Natural killer cell (primary cell): ENCODE data around the gene GABRB1. TPM values are rescaled to one million over a fixed set of nuclear protein-coding genes. Genes with fewer than 3 reads are reported as not detected.
"Not testable (repeated sequence)": the region's sequence is repeated elsewhere in the genome, so short reads cannot be mapped to it uniquely, and the experiment has no call there.

Experiments
- ATAC-seq, 3 donors: fragments of 150-1000 bp in 2 of 3; fragments of 200-7000 bp in 1 of 3; cut with Tn5 transposase; 1 replicate in 1 of 3; 2 replicates in 2 of 3; pipeline ENCODE4 v1.10.0; 2021; ENCODE audit warnings: mild to moderate bottlenecking in 2 of 3, moderate library complexity in 2 of 3
- DNase-seq, 2 donors: peaks; one replicate each; pipeline versions ENCODE4 v3.0.0 to v3.0.0-alpha.2; 2013 to 2021; ENCODE audit warnings: mixed read lengths in 1 of 2
- H3K27ac ChIP-seq: one replicate; pipeline ENCODE4 v1.5.1; 2013; ENCODE audit warnings: mild to moderate bottlenecking, low read length
- H3K27me3 ChIP-seq: one replicate; pipeline ENCODE4 v1.6.1; 2013; ENCODE audit warnings: low read length; ENCODE audit not compliant: control insufficient read depth, insufficient read depth
- H3K36me3 ChIP-seq: one replicate; pipeline ENCODE4 v1.6.1; 2013; ENCODE audit warnings: low read length; ENCODE audit not compliant: control insufficient read depth, insufficient read depth
- H3K4me1 ChIP-seq: one replicate; pipeline ENCODE4 v1.6.1; 2013; ENCODE audit warnings: low read length; ENCODE audit not compliant: control insufficient read depth, insufficient read depth
- H3K4me3 ChIP-seq: one replicate; pipeline ENCODE4 v1.5.1; 2013; ENCODE audit warnings: low read length
- H3K9me3 ChIP-seq: one replicate; pipeline ENCODE4 v1.6.1; 2013; ENCODE audit warnings: low read length; ENCODE audit not compliant: control insufficient read depth, insufficient read depth
- H3K27ac Mint-ChIP-seq, 2 donors: one replicate each; pipeline ENCODE4 v1.8.0; 2022; ENCODE audit warnings: mild to moderate bottlenecking in 2 of 2, mixed read lengths in 2 of 2, moderate library complexity in 1 of 2
- H3K27me3 Mint-ChIP-seq, 2 donors: one replicate each; pipeline ENCODE4 v1.8.0; 2022; ENCODE audit warnings: low read depth in 2 of 2, mixed read lengths in 2 of 2
- H3K36me3 Mint-ChIP-seq: one replicate; pipeline ENCODE4 v1.8.0; 2022; ENCODE audit warnings: mixed read lengths
- H3K4me1 Mint-ChIP-seq, 2 donors: one replicate each; pipeline ENCODE4 v1.8.0; 2022; ENCODE audit warnings: mixed read lengths in 2 of 2
- H3K4me3 Mint-ChIP-seq: one replicate; pipeline ENCODE4 v1.8.0; 2022; ENCODE audit warnings: mild to moderate bottlenecking, moderate library complexity, mixed read lengths
- H3K9me3 Mint-ChIP-seq, 2 donors: one replicate each; pipeline ENCODE4 v1.8.0; 2022; ENCODE audit warnings: mixed read lengths in 2 of 2
- CTCF ChIP-seq: fragments of 200-600 bp; IDR thresholded peaks from one replicate; pipeline ENCODE4 v1.8.0; 2022; ENCODE audit warnings: antibody characterized with exemption
- WGBS: methylation state at CpG from one replicate; pipeline ENCODE4 v1.1.7; 2013; ENCODE audit warnings: missing lambda C conversion rate; ENCODE audit not compliant: insufficient coverage; 5-methylcytosine and 5-hydroxymethylcytosine counted together
- intact Hi-C: fragments of 100-400 bp; cut with micrococcal nuclease; formaldehyde crosslinking; loops from one replicate; pipeline ENCODE4 v1.14.2; 2022
- total RNA-seq, 4 donors: library from RNA; stranded (reverse); fragments of 120-200 nt in 1 of 4; gene quantifications; one replicate each; pipeline versions ENCODE4 v1.2.3 to v1.2.4, GENCODE V29; 2013 to 2022

The GABRB1 gene
- total RNA-seq, 3 donors from 2014 or later (not counting 1 experiment from before 2014, with no cell fraction given), result not detected

- ATAC-seq (no peak), DNase-seq (no peak)
- peaks cover 9 to 11% of the 10 kb centered on the region in 2 donors for H3K27me3 Mint-ChIP-seq
- H3K27ac ChIP-seq, result no peak overlapping the region
- 93% methylated on average over 2 of the region's 3 CpGs for WGBS
- H3K4me1 ChIP-seq, result no peaks in the 10 kb centered on the region
- H3K27me3 ChIP-seq, result no peaks in the 10 kb centered on the region
- no peaks in the 10 kb centered on the region for H3K9me3 ChIP-seq
- H3K4me1 Mint-ChIP-seq, result no peaks in the 10 kb centered on the region
- H3K27ac Mint-ChIP-seq, result no peak overlapping the region
- TF ChIP-seq CTCF, result no peak
- H3K9me3 Mint-ChIP-seq, result no peaks in the 10 kb centered on the region
- no peak overlapping the region for H3K4me3 ChIP-seq
- intact Hi-C loops, result no loop called here
- H3K36me3 ChIP-seq, result no peaks in the 10 kb centered on the region
- no peak overlapping the region for H3K4me3 Mint-ChIP-seq
- H3K36me3 Mint-ChIP-seq, result no peaks in the 10 kb centered on the region
These were observed 342.3 kb downstream of the GABRB1 start for GRCh38 chr4:47373709-47374108.

GRCh38 chr4:47374477-47374876, 343.1 kb downstream of the GABRB1 start:
- DNase-seq (no peak), ATAC-seq (no peak)
- no peak for TF ChIP-seq CTCF
- Mint-ChIP-seq H3K36me3 (no peaks in the 10 kb centered on the region), H3K4me1 (no peaks in the 10 kb centered on the region), H3K27me3 (peaks cover 9 to 11% of the 10 kb centered on the region in 2 donors), H3K4me3 (no peak overlapping the region), H3K27ac (no peak overlapping the region), H3K9me3 (no peaks in the 10 kb centered on the region)
- no peak overlapping the region for H3K27ac ChIP-seq
- H3K36me3 ChIP-seq, result no peaks in the 10 kb centered on the region
- no peaks in the 10 kb centered on the region for H3K9me3 ChIP-seq
- H3K4me1 ChIP-seq, result no peaks in the 10 kb centered on the region
- no peaks in the 10 kb centered on the region for H3K27me3 ChIP-seq
- intact Hi-C loops, result no loop called here
- 100% methylated on average over 1 of the region's 1 CpG for WGBS
- H3K4me3 ChIP-seq, result no peak overlapping the region

GRCh38 chr4:47378021-47378530, 346.7 kb downstream of the GABRB1 start:
- intact Hi-C loops, result not testable (repeated sequence)
- WGBS, result 96% methylated on average over 37 of the region's 37 CpGs

DNA sequence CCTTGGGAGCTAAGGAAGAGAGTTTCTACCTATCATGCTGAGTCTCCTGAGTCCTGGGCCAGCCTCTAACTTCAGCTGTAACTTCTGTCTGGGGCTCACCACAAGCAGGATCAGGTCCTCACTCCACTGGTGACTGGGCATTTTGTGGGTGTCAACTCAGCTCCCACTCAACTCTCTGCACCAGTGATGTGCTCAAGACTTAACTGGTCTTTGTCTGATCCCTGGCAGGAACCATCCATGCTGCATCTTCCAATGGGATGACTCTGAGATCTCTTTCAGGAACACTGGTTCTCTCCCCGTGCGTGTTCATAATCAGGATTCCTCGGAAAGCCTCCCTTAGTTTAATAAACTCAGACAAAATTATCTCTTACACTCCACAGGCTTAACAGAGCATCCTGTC, 349.8 kb downstream of the GABRB1 start:
- intact Hi-C loops, result no loop called here
- no peaks in the 10 kb centered on the region for H3K4me1 Mint-ChIP-seq
- H3K9me3 Mint-ChIP-seq, result no peaks in the 10 kb centered on the region
- H3K27ac ChIP-seq, result no peak overlapping the region
- no peak overlapping the region for H3K4me3 Mint-ChIP-seq
- no peak for ATAC-seq
- DNase-seq, result no peak
- H3K4me3 ChIP-seq, result no peak overlapping the region
- no peaks in the 10 kb centered on the region for H3K27me3 ChIP-seq
- 95% methylated on average over 3 of the region's 3 CpGs for WGBS
- H3K36me3 Mint-ChIP-seq, result no peaks in the 10 kb centered on the region
- no peak overlapping the region for H3K27ac Mint-ChIP-seq
- no peaks in the 10 kb centered on the region for H3K4me1 ChIP-seq
- no peaks in the 10 kb centered on the region for H3K36me3 ChIP-seq
- no peak for TF ChIP-seq CTCF
- H3K27me3 Mint-ChIP-seq, result peaks cover 5 to 8% of the 10 kb centered on the region in 2 donors
- no peaks in the 10 kb centered on the region for H3K9me3 ChIP-seq

More at GRCh38 chr4:47378021-47378530, 346.7 kb downstream of the GABRB1 start:
- not testable (repeated sequence) for H3K27ac ChIP-seq, H3K4me3 ChIP-seq, H3K9me3 Mint-ChIP-seq, H3K4me3 Mint-ChIP-seq, H3K27me3 ChIP-seq, H3K4me1 ChIP-seq, H3K4me1 Mint-ChIP-seq, ATAC-seq, H3K36me3 ChIP-seq, H3K9me3 ChIP-seq, H3K27ac Mint-ChIP-seq, DNase-seq, H3K36me3 Mint-ChIP-seq
- H3K27me3 Mint-ChIP-seq, result peaks cover 10 to 12% of the 10 kb centered on the region in 2 donors
